CD4-positive, CD25-positive, alpha-beta regulatory T cell (primary cell): Measurements from ENCODE around the gene ACOT7. TPM values are rescaled to one million over a fixed set of nuclear protein-coding genes. Genes with fewer than 3 reads are reported as not detected.

ENCODE experiments used
- ATAC-seq, 2 donors: fragments of 150-1000 bp; cut with Tn5 transposase; one replicate each; pipeline ENCODE4 v1.10.0; 2021; ENCODE audit warnings: low read depth in 2 of 2, moderate number of reproducible peaks in 2 of 2, moderate library complexity in 1 of 2
- DNase-seq, 3 donors: peaks; one replicate each; pipeline versions ENCODE4 v3.0.0 to v3.0.0-alpha.2; 2012 to 2022; ENCODE audit warnings: mixed read lengths in 1 of 3
- H3K27ac ChIP-seq: one replicate; pipeline ENCODE4 v1.7.0; 2013; ENCODE audit warnings: mild to moderate bottlenecking, low read length; ENCODE audit not compliant: insufficient read depth, poor library complexity, severe bottlenecking
- H3K27me3 ChIP-seq: one replicate; pipeline ENCODE4 v1.7.0; 2013; ENCODE audit warnings: low read length; ENCODE audit not compliant: control insufficient read depth, insufficient read depth
- H3K36me3 ChIP-seq: one replicate; pipeline ENCODE4 v1.7.0; 2013; ENCODE audit warnings: mild to moderate bottlenecking, low read length, moderate library complexity; ENCODE audit not compliant: control insufficient read depth, insufficient read depth
- H3K4me1 ChIP-seq: 2 replicates; pipeline ENCODE4 v1.7.0; 2013; ENCODE audit warnings: mild to moderate bottlenecking, low read length; ENCODE audit not compliant: insufficient read depth, control insufficient read depth, poor library complexity, severe bottlenecking
- H3K4me3 ChIP-seq: one replicate; pipeline ENCODE4 v1.7.0; 2013; ENCODE audit warnings: low read depth, mild to moderate bottlenecking, low read length, moderate library complexity
- H3K9me3 ChIP-seq, 2 experiments: 1 replicate in 1 of 2; 2 replicates in 1 of 2; pipeline ENCODE4 v1.7.0; 2013; ENCODE audit warnings: low read length in 2 of 2, mild to moderate bottlenecking in 1 of 2, moderate library complexity in 1 of 2; ENCODE audit not compliant: control insufficient read depth in 2 of 2
- H3K27ac Mint-ChIP-seq, 3 donors: one replicate each; pipeline ENCODE4 v1.8.0; 2020 to 2022; ENCODE audit warnings: mild to moderate bottlenecking in 3 of 3, mixed read lengths in 3 of 3, moderate library complexity in 2 of 3
- H3K27me3 Mint-ChIP-seq: one replicate; pipeline ENCODE4 v1.8.0; 2022; ENCODE audit warnings: mild to moderate bottlenecking, mixed read lengths
- H3K36me3 Mint-ChIP-seq: one replicate; pipeline ENCODE4 v1.8.0; 2020; ENCODE audit warnings: mixed read lengths
- H3K4me1 Mint-ChIP-seq, 4 donors: one replicate each; pipeline ENCODE4 v1.8.0; 2020 to 2022; ENCODE audit warnings: mixed read lengths in 4 of 4, mild to moderate bottlenecking in 1 of 4
- H3K4me3 Mint-ChIP-seq, 4 donors: one replicate each; pipeline ENCODE4 v1.8.0; 2020 to 2022; ENCODE audit warnings: mild to moderate bottlenecking in 4 of 4, mixed read lengths in 4 of 4, moderate library complexity in 3 of 4
- H3K9me3 Mint-ChIP-seq, 7 donors: one replicate each; pipeline ENCODE4 v1.8.0; 2020 to 2022; ENCODE audit warnings: mixed read lengths in 7 of 7, mild to moderate bottlenecking in 3 of 7, moderate library complexity in 2 of 7
- polyA plus RNA-seq, 4 donors: library from polyadenylated mRNA; unstranded; fragments of 300-500 nt; fragmentation: Illumina TruSeq; gene quantifications; one replicate each; pipeline ENCODE4 v1.2.3, GENCODE V29; 2021
- total RNA-seq: library from RNA; stranded (reverse); gene quantifications from one replicate; pipeline ENCODE4 v1.2.3, GENCODE V29; 2022

ACOT7 gene
- total and polyA plus RNA-seq, 5 donors from 2014 or later, result 9.3 to 13.6 (median 9.8) TPM

DNA sequence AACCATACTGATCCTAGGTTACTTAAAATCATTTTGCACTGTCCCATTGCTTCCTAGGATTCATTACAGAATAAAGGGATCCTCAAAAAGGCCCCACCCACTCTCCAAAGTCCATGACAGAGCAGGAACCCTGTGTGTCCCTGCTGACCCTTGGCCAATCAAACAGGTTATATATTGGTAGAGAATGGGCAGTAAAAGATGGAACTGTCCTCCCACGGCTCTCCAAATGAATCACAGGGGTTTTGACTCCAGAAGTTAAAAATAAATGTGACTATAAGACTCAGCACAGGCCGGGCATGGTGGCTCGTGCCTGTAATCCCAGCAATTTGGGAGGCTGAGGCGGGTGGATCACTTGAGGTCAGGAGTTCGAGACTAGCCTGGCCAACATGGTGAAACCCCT lies 65.5 kb downstream of the ACOT7 start:
- Mint-ChIP-seq H3K27me3 (no peaks in the 10 kb centered on the region), H3K36me3 (peaks cover 5% of the 10 kb centered on the region), H3K27ac (no peak overlapping the region), H3K9me3 (no peaks in the 10 kb centered on the region), H3K4me1 (no peaks in the 10 kb centered on the region), H3K4me3 (no peak overlapping the region)
- Histone ChIP-seq H3K9me3 (no peaks in the 10 kb centered on the region), H3K4me1 (no peaks in the 10 kb centered on the region), H3K36me3 (no peaks in the 10 kb centered on the region), H3K4me3 (no peak overlapping the region), H3K27me3 (no peaks in the 10 kb centered on the region), H3K27ac (no peak overlapping the region)
- DNase-seq, result no peak
- ATAC-seq, result no peak

DNA sequence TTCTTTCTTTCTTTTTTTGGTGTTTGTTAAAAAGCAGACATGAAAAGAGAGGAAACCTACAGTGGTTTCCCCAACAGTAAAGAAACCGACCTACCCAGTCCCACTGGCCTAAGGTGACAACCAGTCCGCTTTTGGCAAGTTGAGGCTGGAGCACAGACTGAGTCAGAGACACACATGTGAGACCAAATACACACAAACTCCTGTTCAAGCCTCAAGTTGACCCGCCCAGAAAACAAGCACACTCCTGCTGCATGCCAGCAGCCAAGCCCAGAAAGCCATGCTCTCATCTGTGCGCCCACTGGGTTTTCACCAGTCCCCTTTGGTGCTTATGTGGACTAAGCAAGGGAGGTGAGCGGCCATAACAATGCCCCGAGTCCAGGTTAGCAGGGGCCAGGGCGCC lies 68.1 kb downstream of the ACOT7 start:
- no peaks in the 10 kb centered on the region for H3K9me3 Mint-ChIP-seq
- Histone ChIP-seq H3K27me3 (no peaks in the 10 kb centered on the region), H3K27ac (no peak overlapping the region), H3K9me3 (no peaks in the 10 kb centered on the region), H3K36me3 (no peaks in the 10 kb centered on the region), H3K4me1 (no peaks in the 10 kb centered on the region), H3K4me3 (no peak overlapping the region)
- no peaks in the 10 kb centered on the region for H3K27me3 Mint-ChIP-seq
- no peak overlapping the region for H3K4me3 Mint-ChIP-seq
- peaks cover 5% of the 10 kb centered on the region for H3K36me3 Mint-ChIP-seq
- DNase-seq (no peak), ATAC-seq (no peak)
- H3K4me1 Mint-ChIP-seq, result no peaks in the 10 kb centered on the region
- no peak overlapping the region for H3K27ac Mint-ChIP-seq

DNA sequence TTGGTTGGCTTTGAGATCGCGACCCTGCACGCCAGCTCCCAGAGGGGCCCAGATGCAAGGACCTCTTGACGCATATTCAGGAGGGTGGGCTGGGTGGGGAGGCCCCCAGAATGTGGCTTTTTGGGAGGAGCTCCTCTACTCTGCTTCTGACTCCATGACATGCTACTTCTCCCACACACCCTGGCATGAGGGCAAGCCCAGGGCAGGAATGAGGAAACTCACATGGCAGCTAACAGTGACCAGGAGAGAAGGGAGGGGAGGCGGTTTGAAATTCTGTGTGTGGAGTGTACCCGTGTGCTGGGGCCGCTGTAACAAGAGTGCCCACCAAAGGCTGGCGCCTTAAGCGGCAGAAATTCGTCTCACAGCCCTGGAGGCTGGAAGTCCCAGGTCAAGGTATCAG lies 71.4 kb downstream of the ACOT7 start:
- Histone ChIP-seq H3K27ac (no peak overlapping the region), H3K36me3 (no peaks in the 10 kb centered on the region), H3K9me3 (no peaks in the 10 kb centered on the region), H3K4me3 (no peak overlapping the region), H3K27me3 (no peaks in the 10 kb centered on the region), H3K4me1 (no peaks in the 10 kb centered on the region)
- no peak for DNase-seq
- no peak overlapping the region for H3K27ac Mint-ChIP-seq
- no peak for ATAC-seq
- H3K4me1 Mint-ChIP-seq, result peaks cover 0 to 1% (median 0%) of the 10 kb centered on the region in 4 donors
- H3K4me3 Mint-ChIP-seq, result no peak overlapping the region
- no peaks in the 10 kb centered on the region for H3K27me3 Mint-ChIP-seq
- H3K36me3 Mint-ChIP-seq, result peaks cover 1% of the 10 kb centered on the region
- no peaks in the 10 kb centered on the region for H3K9me3 Mint-ChIP-seq

DNA sequence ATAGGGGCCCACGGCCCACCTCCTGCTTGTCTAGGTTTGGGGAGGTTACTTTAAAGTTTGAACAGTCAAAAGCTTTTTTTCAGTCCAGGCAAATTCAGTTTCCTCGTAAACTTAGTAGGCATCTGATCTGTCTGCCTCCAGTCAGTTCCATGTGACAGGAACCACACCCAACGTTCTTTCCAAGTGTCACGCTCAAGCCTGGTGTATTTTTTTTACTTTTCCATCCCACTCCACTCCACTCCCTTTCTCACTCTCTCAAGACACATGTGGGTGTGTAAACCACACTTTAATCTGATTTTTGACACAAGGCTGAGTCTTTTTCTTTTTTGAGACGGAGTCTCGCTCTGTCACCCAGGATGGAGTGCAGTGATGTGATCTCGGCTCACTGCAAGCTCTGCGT lies 72.4 kb downstream of the ACOT7 start:
- no peak overlapping the region for H3K27ac ChIP-seq
- H3K4me1 ChIP-seq, result no peaks in the 10 kb centered on the region
- H3K36me3 ChIP-seq, result no peaks in the 10 kb centered on the region
- no peaks in the 10 kb centered on the region for H3K36me3 Mint-ChIP-seq
- no peak overlapping the region for H3K27ac Mint-ChIP-seq
- no peak overlapping the region for H3K4me3 Mint-ChIP-seq
- H3K4me1 Mint-ChIP-seq, result peaks cover 0 to 5% (median 0%) of the 10 kb centered on the region in 4 donors
- no peak for DNase-seq
- no peaks in the 10 kb centered on the region for H3K9me3 Mint-ChIP-seq
- H3K27me3 ChIP-seq, result no peaks in the 10 kb centered on the region
- no peak for ATAC-seq
- no peaks in the 10 kb centered on the region for H3K27me3 Mint-ChIP-seq
- H3K9me3 ChIP-seq, result no peaks in the 10 kb centered on the region
- no peak overlapping the region for H3K4me3 ChIP-seq

DNA sequence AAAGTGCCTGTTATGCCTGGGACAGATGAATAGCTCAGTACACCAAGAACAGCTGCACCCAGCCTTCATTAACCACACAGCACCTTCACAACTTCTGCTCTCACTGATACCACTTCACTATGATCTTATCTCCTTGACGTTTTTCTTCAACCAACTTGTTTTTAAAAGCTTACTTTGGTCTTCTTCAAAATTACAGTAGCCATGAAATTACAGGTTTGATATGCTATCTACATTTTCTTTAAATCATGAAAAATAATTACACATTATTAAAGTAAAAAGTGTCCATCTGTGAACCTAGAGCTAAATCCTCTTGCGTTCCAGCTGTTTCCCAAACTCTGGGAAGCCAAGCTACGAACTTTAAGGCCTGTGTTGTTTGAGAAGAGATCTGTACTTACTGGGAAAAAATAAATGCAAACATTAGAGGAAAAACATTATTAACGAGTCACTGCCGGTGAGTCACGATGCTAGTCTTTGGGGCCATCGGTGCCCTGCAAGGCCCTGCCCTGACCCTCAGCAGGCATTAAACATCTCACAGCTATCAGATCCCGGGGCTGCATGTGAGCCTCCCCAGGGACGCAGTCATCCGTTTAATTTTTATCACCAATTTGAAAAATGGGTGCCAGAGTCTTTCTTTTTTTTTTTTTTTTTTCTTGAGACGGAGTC lies 76.3 kb downstream of the ACOT7 start:
- H3K27ac Mint-ChIP-seq, result no peak overlapping the region

DNA sequence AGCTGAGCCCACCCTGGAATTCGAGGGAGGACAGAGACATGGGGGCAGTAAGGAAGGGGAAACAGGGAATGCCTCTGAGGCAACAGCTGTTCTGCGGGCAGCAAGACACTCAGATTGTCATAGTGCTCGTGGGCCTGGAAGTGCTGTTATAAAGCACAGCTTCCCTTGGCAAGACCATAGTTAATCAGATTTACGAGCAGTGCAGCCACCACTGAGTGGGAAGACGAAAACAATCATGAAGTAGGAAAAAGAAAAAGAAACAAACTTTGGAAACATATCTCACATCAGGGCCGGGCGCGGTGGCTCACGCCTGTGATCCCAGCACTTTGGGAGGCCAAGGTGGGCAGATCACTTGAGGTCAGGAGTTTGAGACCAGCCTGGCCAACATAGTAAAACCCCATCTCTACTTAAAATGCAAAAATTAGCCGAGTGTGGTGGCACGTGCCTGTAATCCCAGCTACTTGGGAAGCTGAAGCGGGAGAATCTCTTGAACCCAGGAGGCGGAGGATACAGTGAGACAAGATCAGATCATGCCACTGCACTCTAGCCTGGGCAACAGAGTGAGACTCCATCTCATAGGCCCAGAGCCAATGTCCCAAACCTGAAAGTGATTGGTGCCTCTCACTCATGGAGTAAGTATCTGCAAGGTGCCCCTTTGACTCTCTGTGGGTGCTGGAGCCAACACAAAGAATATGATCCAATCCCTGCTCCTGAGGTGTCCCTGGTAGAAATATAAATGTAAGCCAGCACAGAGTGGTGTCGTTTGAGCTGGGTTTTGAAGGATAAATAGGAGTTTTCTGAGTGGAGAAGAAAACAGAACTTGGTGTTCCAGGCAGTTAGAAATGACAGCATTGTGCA lies 77.1 kb downstream of the ACOT7 start:
- Mint-ChIP-seq H3K4me3 (no peak overlapping the region), H3K27me3 (no peaks in the 10 kb centered on the region), H3K27ac (peak overlapping the region in 1 of 3 donors; percentile 6), H3K4me1 (peaks cover 0 to 5% (median 2%) of the 10 kb centered on the region in 4 donors), H3K36me3 (no peaks in the 10 kb centered on the region), H3K9me3 (no peaks in the 10 kb centered on the region)
- Histone ChIP-seq H3K4me1 (no peaks in the 10 kb centered on the region), H3K9me3 (no peaks in the 10 kb centered on the region), H3K27me3 (no peaks in the 10 kb centered on the region), H3K27ac (no peak overlapping the region), H3K4me3 (no peak overlapping the region), H3K36me3 (no peaks in the 10 kb centered on the region)
- ATAC-seq (no peak), DNase-seq (no peak)

More for the DNA sequence above, 76.3 kb downstream of the ACOT7 start:
- no peaks in the 10 kb centered on the region for H3K27me3 Mint-ChIP-seq
- no peak for ATAC-seq
- H3K4me3 Mint-ChIP-seq, result no peak overlapping the region
- H3K36me3 Mint-ChIP-seq, result no peaks in the 10 kb centered on the region
- H3K9me3 Mint-ChIP-seq, result no peaks in the 10 kb centered on the region
- Histone ChIP-seq H3K4me1 (no peaks in the 10 kb centered on the region), H3K9me3 (no peaks in the 10 kb centered on the region), H3K36me3 (no peaks in the 10 kb centered on the region), H3K27ac (no peak overlapping the region), H3K4me3 (no peak overlapping the region), H3K27me3 (no peaks in the 10 kb centered on the region)
- DNase-seq, result no peak
- H3K4me1 Mint-ChIP-seq, result peaks cover 0 to 5% (median 2%) of the 10 kb centered on the region in 4 donors

DNA sequence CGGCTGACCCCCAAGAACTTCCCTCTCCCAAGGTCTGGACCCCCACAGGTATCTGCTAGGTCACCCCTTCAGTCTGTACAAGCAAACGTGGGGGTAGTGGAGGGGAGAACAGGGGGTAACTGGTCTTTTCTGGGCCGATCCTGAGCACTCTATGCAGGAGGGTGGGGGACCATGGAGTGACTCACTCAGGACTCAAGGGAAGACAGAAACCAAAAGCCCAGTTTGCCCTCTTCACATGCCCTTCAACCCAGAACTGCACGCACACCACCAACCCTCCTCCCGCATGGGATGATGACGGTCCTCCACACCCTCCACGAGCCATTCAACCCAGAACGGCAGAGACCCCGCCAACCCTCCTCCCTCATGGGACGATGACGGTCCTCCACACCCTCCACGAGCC lies 79.1 kb downstream of the ACOT7 start:
- Histone ChIP-seq H3K4me3 (no peak overlapping the region), H3K27ac (no peak overlapping the region), H3K27me3 (no peaks in the 10 kb centered on the region), H3K4me1 (no peaks in the 10 kb centered on the region), H3K9me3 (no peaks in the 10 kb centered on the region), H3K36me3 (no peaks in the 10 kb centered on the region)
- ATAC-seq (no peak), DNase-seq (no peak)
- Mint-ChIP-seq H3K4me3 (no peak overlapping the region), H3K27me3 (no peaks in the 10 kb centered on the region), H3K4me1 (peaks cover 0 to 5% (median 2%) of the 10 kb centered on the region in 4 donors), H3K9me3 (no peaks in the 10 kb centered on the region), H3K27ac (peak overlapping the region in 1 of 3 donors; percentile 88), H3K36me3 (no peaks in the 10 kb centered on the region)
